Esophagus squamous epithelium (tissue), 5 donors: ENCODE results near the gene TSPAN18. TPM values are rescaled to one million over a fixed set of nuclear protein-coding genes. Genes with fewer than 3 reads are reported as not detected.
A peak's percentile ranks its signal among the peaks of the same experiment; 100 is the strongest.

Experiments
- DNase-seq: peaks from one replicate; lab custom pipeline; 2025; lab: John Stamatoyannopoulos, UW
- H3K27ac ChIP-seq, 4 donors: fragments of 200-600 bp; sonication (generic); one replicate each; pipeline ENCODE4 v1.5.1; 2016 to 2019; ENCODE audit warnings: mild to moderate bottlenecking in 1 of 4
- H3K27me3 ChIP-seq, 4 donors: fragments of 200-600 bp; sonication (generic); 1 replicate in 3 of 4; 2 replicates in 1 of 4; pipeline versions ENCODE4 v1.5.1 to v1.6.0; 2017 to 2021; ENCODE audit warnings: antibody characterized with exemption in 1 of 4
- H3K36me3 ChIP-seq, 3 donors: fragments of 200-600 bp; sonication (generic); one replicate each; pipeline ENCODE4 v1.5.1; 2016 to 2019
- H3K4me1 ChIP-seq, 3 donors: fragments of 200-600 bp; sonication (generic); one replicate each; pipeline ENCODE4 v1.5.1; 2017 to 2019
- H3K4me3 ChIP-seq, 4 donors: fragments of 200-600 bp; sonication (generic); 1 replicate in 3 of 4; 2 replicates in 1 of 4; pipeline ENCODE4 v1.5.1; 2016 to 2019; ENCODE audit warnings: mild to moderate bottlenecking in 2 of 4, moderate library complexity in 1 of 4
- H3K9me3 ChIP-seq, 3 donors: fragments of 200-600 bp; sonication (generic); one replicate each; pipeline ENCODE4 v1.5.1; 2016 to 2019
- CTCF ChIP-seq, 6 experiments: fragments of 450-650 bp in 4 of 6; fragments of 200-600 bp in 2 of 6; sonication (generic) in 2 of 6; IDR thresholded peaks; one replicate each; pipeline ENCODE4 v1.5.1; 2016 to 2019; ENCODE audit warnings: antibody characterized with exemption in 6 of 6, mild to moderate bottlenecking in 4 of 6, moderate library complexity in 4 of 6
- POLR2A ChIP-seq, 4 donors: fragments of 450-650 bp; IDR thresholded peaks; one replicate each; pipeline ENCODE4 v1.6.1; 2017; ENCODE audit warnings: antibody characterized with exemption in 4 of 4, mild to moderate bottlenecking in 4 of 4, moderate library complexity in 3 of 4
- WGBS, 2 donors: methylation state at CpG; one replicate each; pipeline ENCODE4 v1.1.5; 2018; 5-methylcytosine and 5-hydroxymethylcytosine counted together
- intact Hi-C: fragments of 100-400 bp; cut with DNase I; formaldehyde crosslinking; loops from one replicate; pipeline ENCODE4 v1.15.0; 2022
- total RNA-seq, 4 donors: library from RNA; depleted of rRNA; stranded (reverse); fragments of >200 nt; gene quantifications; one replicate each; pipeline ENCODE4 v1.1.0, GENCODE V29; 2016
- donor health status: DM: yes; HTN: yes; CAD: no.

TSPAN18 gene
- total RNA-seq, 4 donors from 2014 or later, result 0.80 to 4.4 (median 2.0) TPM

- H3K4me1 ChIP-seq, result peaks cover 6 to 40% (median 14%) of the 10 kb centered on the region in 3 donors
- no peaks in the 10 kb centered on the region for H3K27me3 ChIP-seq
- no peaks in the 10 kb centered on the region for H3K9me3 ChIP-seq
- DNase-seq, result no peak
- peak overlapping the region in 3 of 4 donors; percentile 20 to 73 (median 56) for H3K27ac ChIP-seq
- WGBS, 2 donors, result 20 to 63% methylated on average over 3 to 7 of the region's 7 CpGs
- intact Hi-C loops, result loop anchor here (10.0 kb wide), 1 partner anchor 221 kb away; no protein-coding TSS in a partner anchor
- TF ChIP-seq POLR2A (IDR thresholded peaks at IDR 0.05) (no peak), CTCF (IDR thresholded peaks at IDR 0.05) (no peak)
- no peaks in the 10 kb centered on the region for H3K36me3 ChIP-seq
- H3K4me3 ChIP-seq, result no peak overlapping the region
Measured at GRCh38 chr11:44775985-44776446, 49.3 kb downstream of the TSPAN18 start.

GRCh38 chr11:44776551-44777208, 49.9 kb downstream of the TSPAN18 start:
- no peak for DNase-seq
- Histone ChIP-seq H3K9me3 (no peaks in the 10 kb centered on the region), H3K27ac (peak overlapping the region in 3 of 4 donors; percentile 20 to 73 (median 56)), H3K27me3 (no peaks in the 10 kb centered on the region), H3K36me3 (no peaks in the 10 kb centered on the region), H3K4me3 (no peak overlapping the region), H3K4me1 (peaks cover 6 to 46% (median 14%) of the 10 kb centered on the region in 3 donors)
- 84 to 87% methylated on average over 5 of the region's 6 CpGs for WGBS, 2 donors
- intact Hi-C loops, result loop anchor here (10.0 kb wide), 1 partner anchor 222 kb away; no protein-coding TSS in a partner anchor
- TF ChIP-seq POLR2A (IDR thresholded peaks at IDR 0.05) (no peak), CTCF (IDR thresholded peaks at IDR 0.05) (no peak)

GRCh38 chr11:44777209-44778194, 50.7 kb downstream of the TSPAN18 start:
- no peak overlapping the region for H3K4me3 ChIP-seq
- intact Hi-C loops, result loop anchor here (10.0 kb wide), 1 partner anchor 223 kb away; no protein-coding TSS in a partner anchor
- no peak for DNase-seq
- H3K27me3 ChIP-seq, result no peaks in the 10 kb centered on the region
- H3K9me3 ChIP-seq, result no peaks in the 10 kb centered on the region
- peaks cover 6 to 46% (median 14%) of the 10 kb centered on the region in 3 donors for H3K4me1 ChIP-seq
- WGBS, 2 donors, result 77 to 100% methylated on average over 2 to 5 of the region's 6 CpGs
- peak overlapping the region in 2 of 4 donors; percentile 56 to 73 for H3K27ac ChIP-seq
- TF ChIP-seq POLR2A (IDR thresholded peaks at IDR 0.05), result no peak
- no peaks in the 10 kb centered on the region for H3K36me3 ChIP-seq

GRCh38 chr11:44778195-44779100, 51.7 kb downstream of the TSPAN18 start:
- WGBS, 2 donors, result 89 to 95% methylated on average over 3 to 4 of the region's 5 CpGs

More at GRCh38 chr11:44778195-44779100, 51.7 kb downstream of the TSPAN18 start:
- no peaks in the 10 kb centered on the region for H3K9me3 ChIP-seq
- no peak overlapping the region for H3K4me3 ChIP-seq
- intact Hi-C loops, result loop anchor here (10.0 kb wide), 1 partner anchor 224 kb away; no protein-coding TSS in a partner anchor
- H3K27ac ChIP-seq, result peak overlapping the region in 1 of 4 donors; percentile 56
- H3K4me1 ChIP-seq, result peaks cover 6 to 40% (median 9%) of the 10 kb centered on the region in 3 donors
- H3K27me3 ChIP-seq, result no peaks in the 10 kb centered on the region
- H3K36me3 ChIP-seq, result no peaks in the 10 kb centered on the region
- no peak for DNase-seq
- TF ChIP-seq CTCF (IDR thresholded peaks at IDR 0.05), result no peak
- TF ChIP-seq POLR2A (IDR thresholded peaks at IDR 0.05), result no peak
